HCT116 (cell line): ENCODE results near the gene DYDC1. TPM values are rescaled to one million over a fixed set of nuclear protein-coding genes. Genes with fewer than 3 reads are reported as not detected.

Source experiments
- ATAC-seq: fragments of 200-7000 bp; cut with Tn5 transposase; 2 replicates; pipeline ENCODE4 v1.9.1; 2020; ENCODE audit warnings: mild to moderate bottlenecking, moderate library complexity
- BruUV-seq: library from RNA; stranded (reverse); fragments of 400-500 nt; replicated peaks from 2 replicates; lab custom pipeline; 2021; lab: Mats Ljungman, UMichigan
- CTCF ChIA-PET: fragments of 300-600 bp; sonication (Branson Sonifier 250); formaldehyde crosslinking; loops from one replicate; lab custom pipeline; 2021; ENCODE audit warnings: antibody characterized with exemption; lab: Charles Lee
- POLR2A ChIA-PET: fragments of 300-600, 350-600 bp; sonication (Branson Sonifier 250); formaldehyde crosslinking; loops from one replicate; lab custom pipeline; 2021; ENCODE audit warnings: antibody characterized with exemption; lab: Charles Lee
- RAD21 ChIA-PET, 2 experiments: fragments of 300-600 bp; sonication (Branson Sonifier 250); formaldehyde crosslinking; loops; one replicate each; lab custom pipeline; 2023; ENCODE audit warnings: low total read pairs in 2 of 2; ENCODE audit not compliant: uncharacterized antibody in 2 of 2, unreplicated experiment in 2 of 2, low non-redundant PET in 1 of 2; lab: Charles Lee
- DNase-seq: peaks from one replicate; pipeline ENCODE4 v3.0.0-alpha.2; 2010; ENCODE audit warnings: low read depth, low spot score
- H2AFZ ChIP-seq: fragments of 200-600 bp; shearing (Covaris generic), sonication (generic); 2 replicates; pipeline ENCODE4 v1.6.1; 2017; ENCODE audit warnings: low read depth, mixed run types, mixed read lengths, antibody characterized with exemption, low read length; ENCODE audit not compliant: poor library complexity, severe bottlenecking
- H3K27ac ChIP-seq: 2 replicates; pipeline ENCODE4 v1.5.1; 2012; ENCODE audit warnings: low read depth, low read length
- H3K27me3 ChIP-seq: fragments of 200-600 bp; sonication (generic); 2 replicates; pipeline ENCODE4 v1.6.1; 2016; ENCODE audit warnings: mixed run types, low read length, mixed read lengths; ENCODE audit not compliant: insufficient read depth
- H3K36me3 ChIP-seq, 2 experiments: fragments of 200-500 bp in 1 of 2; fragments of 200-600 bp in 1 of 2; sonication (Bioruptor generic) in 1 of 2; sonication (generic) in 1 of 2; 2 replicates each; pipeline versions ENCODE4 v1.5.1 to v1.6.1; 2014 to 2016; ENCODE audit warnings: low read length in 2 of 2, inconsistent platforms in 1 of 2, mixed read lengths in 1 of 2, mixed run types in 1 of 2; ENCODE audit not compliant: insufficient read depth in 2 of 2, control insufficient read depth in 1 of 2
- H3K4me1 ChIP-seq, 2 experiments: fragments of 200-600 bp in 1 of 2; sonication (generic) in 1 of 2; 2 replicates each; pipeline versions ENCODE4 v1.5.1 to v1.6.1; 2012 to 2017; ENCODE audit warnings: low read length in 2 of 2, inconsistent platforms in 1 of 2, mild to moderate bottlenecking in 1 of 2, mixed read lengths in 1 of 2, mixed run types in 1 of 2, moderate library complexity in 1 of 2; ENCODE audit not compliant: insufficient read depth in 2 of 2, control insufficient read depth in 1 of 2
- H3K4me2 ChIP-seq: fragments of 200-600 bp; sonication (generic); 2 replicates; pipeline ENCODE4 v1.6.1; 2017; ENCODE audit warnings: mixed run types, low read length, mixed read lengths
- H3K4me3 ChIP-seq, 2 experiments: fragments of 200-600 bp in 1 of 2; sonication (generic) in 1 of 2; replicated peaks in 1 of 2; 2 replicates each; pipeline ENCODE4 v1.5.1; 2011 to 2016; ENCODE audit warnings: low read length in 2 of 2, control low read depth in 1 of 2, low read depth in 1 of 2, mild to moderate bottlenecking in 1 of 2, mixed read lengths in 1 of 2, mixed run types in 1 of 2
- H3K79me2 ChIP-seq: fragments of 200-600 bp; sonication (generic); 2 replicates; pipeline ENCODE4 v1.6.1; 2017; ENCODE audit warnings: mild to moderate bottlenecking, mixed run types, low read length, moderate library complexity, mixed read lengths; ENCODE audit not compliant: insufficient read depth
- H3K9ac ChIP-seq: fragments of 200-600 bp; sonication (generic); 2 replicates; pipeline ENCODE4 v1.6.1; 2016; ENCODE audit warnings: low read length, mixed read lengths
- H3K9me2 ChIP-seq: fragments of 200-600 bp; sonication (generic), shearing (Covaris generic); 2 replicates; pipeline ENCODE4 v1.6.1; 2017; ENCODE audit warnings: mixed run types, mild to moderate bottlenecking, moderate library complexity; ENCODE audit not compliant: insufficient read depth
- H3K9me3 ChIP-seq, 2 experiments: fragments of 200-500 bp in 1 of 2; fragments of 200-600 bp in 1 of 2; sonication (Bioruptor generic) in 1 of 2; sonication (generic) in 1 of 2; 2 replicates each; pipeline ENCODE4 v1.6.1; 2014 to 2017; ENCODE audit warnings: low read length in 2 of 2, mixed read lengths in 2 of 2, inconsistent platforms in 1 of 2, low read depth in 1 of 2, mild to moderate bottlenecking in 1 of 2, mixed run types in 1 of 2, moderate library complexity in 1 of 2; ENCODE audit not compliant: control insufficient read depth in 1 of 2, insufficient read depth in 1 of 2
- H4K20me1 ChIP-seq: fragments of 200-600 bp; sonication (generic), shearing (Covaris generic); 2 replicates; pipeline ENCODE4 v1.6.1; 2017; ENCODE audit warnings: mixed run types, mild to moderate bottlenecking, moderate library complexity; ENCODE audit not compliant: insufficient read depth
- EZH2phosphoT487 ChIP-seq: fragments of 200-600 bp; IDR thresholded peaks from 2 replicates; pipeline ENCODE4 v1.6.1; 2018; ENCODE audit warnings: antibody characterized with exemption, borderline replicate concordance
- FOSL1 ChIP-seq: IDR thresholded peaks from 2 replicates; pipeline ENCODE4 v1.6.1; 2012; ENCODE audit warnings: low read depth
- POLR2A ChIP-seq: IDR thresholded peaks from 2 replicates; pipeline ENCODE4 v1.7.0; 2011; ENCODE audit warnings: borderline replicate concordance; ENCODE audit not compliant: insufficient read depth, insufficient read length; ENCODE audit errors: extremely low read depth
- SIN3A ChIP-seq: IDR thresholded peaks from 2 replicates; pipeline ENCODE4 v1.6.1; 2012; ENCODE audit warnings: low read depth
- SP1 ChIP-seq: IDR thresholded peaks from 2 replicates; pipeline ENCODE4 v1.6.1; 2012; ENCODE audit warnings: low read depth
- intact Hi-C: fragments of 100-400 bp; cut with micrococcal nuclease; formaldehyde crosslinking; loops from 2 replicates; pipeline ENCODE4 v1.10.0; 2022
- total RNA-seq: library from RNA; stranded (reverse); gene quantifications from one replicate; pipeline ENCODE4 v1.2.1, GENCODE V29; 2021; ENCODE audit not compliant: unreplicated experiment
- TF ChIP-seq, protein P1 (sequence below): IDR thresholded peaks from 2 replicates; pipeline ENCODE4 v1.6.1; 2012; ENCODE audit warnings: low read depth

DYDC1 gene
- total RNA-seq, 1 experiment from 2014 or later = not detected

GRCh38 chr10:80394358-80394916 lies 37.9 kb upstream of the DYDC1 start:
- H3K4me2 ChIP-seq = no peak overlapping the region
- H3K9me3 ChIP-seq = no peaks in the 10 kb centered on the region
- no peaks in the 10 kb centered on the region for H3K36me3 ChIP-seq
- no TSS peak for BruUV-seq
- TF ChIP-seq FOSL1 = no peak
- TF ChIP-seq, protein P1, sequence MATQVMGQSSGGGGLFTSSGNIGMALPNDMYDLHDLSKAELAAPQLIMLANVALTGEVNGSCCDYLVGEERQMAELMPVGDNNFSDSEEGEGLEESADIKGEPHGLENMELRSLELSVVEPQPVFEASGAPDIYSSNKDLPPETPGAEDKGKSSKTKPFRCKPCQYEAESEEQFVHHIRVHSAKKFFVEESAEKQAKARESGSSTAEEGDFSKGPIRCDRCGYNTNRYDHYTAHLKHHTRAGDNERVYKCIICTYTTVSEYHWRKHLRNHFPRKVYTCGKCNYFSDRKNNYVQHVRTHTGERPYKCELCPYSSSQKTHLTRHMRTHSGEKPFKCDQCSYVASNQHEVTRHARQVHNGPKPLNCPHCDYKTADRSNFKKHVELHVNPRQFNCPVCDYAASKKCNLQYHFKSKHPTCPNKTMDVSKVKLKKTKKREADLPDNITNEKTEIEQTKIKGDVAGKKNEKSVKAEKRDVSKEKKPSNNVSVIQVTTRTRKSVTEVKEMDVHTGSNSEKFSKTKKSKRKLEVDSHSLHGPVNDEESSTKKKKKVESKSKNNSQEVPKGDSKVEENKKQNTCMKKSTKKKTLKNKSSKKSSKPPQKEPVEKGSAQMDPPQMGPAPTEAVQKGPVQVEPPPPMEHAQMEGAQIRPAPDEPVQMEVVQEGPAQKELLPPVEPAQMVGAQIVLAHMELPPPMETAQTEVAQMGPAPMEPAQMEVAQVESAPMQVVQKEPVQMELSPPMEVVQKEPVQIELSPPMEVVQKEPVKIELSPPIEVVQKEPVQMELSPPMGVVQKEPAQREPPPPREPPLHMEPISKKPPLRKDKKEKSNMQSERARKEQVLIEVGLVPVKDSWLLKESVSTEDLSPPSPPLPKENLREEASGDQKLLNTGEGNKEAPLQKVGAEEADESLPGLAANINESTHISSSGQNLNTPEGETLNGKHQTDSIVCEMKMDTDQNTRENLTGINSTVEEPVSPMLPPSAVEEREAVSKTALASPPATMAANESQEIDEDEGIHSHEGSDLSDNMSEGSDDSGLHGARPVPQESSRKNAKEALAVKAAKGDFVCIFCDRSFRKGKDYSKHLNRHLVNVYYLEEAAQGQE = no peak
- no peak for TF ChIP-seq SIN3A
- no peak for TF ChIP-seq SP1
- no peak for TF ChIP-seq POLR2A
- TF ChIP-seq EZH2phosphoT487 = no peak
- TF ChIP-seq, all 23 proteins: peak for 0
- Histone ChIP-seq H3K9ac (no peak overlapping the region), H3K27ac (no peak overlapping the region), H4K20me1 (no peaks in the 10 kb centered on the region), H2AFZ (no peak overlapping the region), H3K4me3 (no peak overlapping the region), H3K27me3 (no peaks in the 10 kb centered on the region), H3K79me2 (no peaks in the 10 kb centered on the region), H3K4me1 (no peaks in the 10 kb centered on the region), H3K9me2 (no peaks in the 10 kb centered on the region)
- ChIA-PET RAD21 (no interaction called here), CTCF (no interaction called here), POLR2A (no interaction called here)
- ATAC-seq (no peak), DNase-seq (no peak)
- intact Hi-C loops = no loop called here

DNA sequence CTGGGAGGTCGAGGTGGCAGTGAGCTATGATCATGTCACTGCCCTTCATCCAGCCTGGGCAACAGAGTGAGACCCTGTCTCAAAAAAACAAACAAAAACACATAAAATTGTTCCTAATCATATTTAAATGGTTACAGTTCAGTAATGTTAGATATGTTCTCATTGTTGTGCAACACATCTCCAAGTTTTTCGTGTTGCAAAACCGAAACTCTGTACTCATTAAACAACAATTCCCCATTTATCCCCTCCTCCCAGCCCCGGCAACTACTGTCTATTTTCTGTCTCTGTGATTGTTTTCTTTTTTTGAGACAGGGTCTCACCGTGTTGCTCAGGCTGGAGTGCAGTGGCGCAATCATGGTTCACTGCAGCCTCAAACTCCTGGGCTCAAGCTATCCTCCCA lies 35.7 kb upstream of the DYDC1 start:
- Histone ChIP-seq H3K27ac (no peak overlapping the region), H3K27me3 (no peaks in the 10 kb centered on the region), H4K20me1 (no peaks in the 10 kb centered on the region), H3K4me2 (no peak overlapping the region), H3K9ac (no peak overlapping the region), H3K4me1 (no peaks in the 10 kb centered on the region), H2AFZ (no peak overlapping the region), H3K4me3 (no peak overlapping the region), H3K79me2 (no peaks in the 10 kb centered on the region), H3K9me3 (no peaks in the 10 kb centered on the region), H3K9me2 (no peaks in the 10 kb centered on the region), H3K36me3 (no peaks in the 10 kb centered on the region)
- no TSS peak for BruUV-seq
- ChIA-PET RAD21 (no interaction called here), CTCF (no interaction called here), POLR2A (no interaction called here)
- ATAC-seq (no peak), DNase-seq (no peak)
- no peak for TF ChIP-seq FOSL1
- intact Hi-C loops = no loop called here
